Mesendoderm (in vitro differentiated cells): ENCODE measurements around the gene TLL2. TPM values are rescaled to one million over a fixed set of nuclear protein-coding genes. Genes with fewer than 3 reads are reported as not detected.

Experiments used
- DNase-seq: peaks from one replicate; pipeline ENCODE4 v3.0.0; 2013
- H2AK5ac ChIP-seq: 2 replicates; pipeline ENCODE4 v1.6.1; 2013; ENCODE audit warnings: low read length, inconsistent platforms
- H2BK120ac ChIP-seq: 2 replicates; pipeline ENCODE4 v1.6.1; 2013; ENCODE audit warnings: low read depth, mild to moderate bottlenecking, low read length, moderate library complexity, mixed read lengths
- H2BK15ac ChIP-seq: replicated peaks from 2 replicates; pipeline ENCODE4 v1.6.1; 2013; ENCODE audit warnings: low read depth, mild to moderate bottlenecking, moderate library complexity
- H2BK5ac ChIP-seq: 2 replicates; pipeline ENCODE4 v1.6.1; 2013; ENCODE audit warnings: low read length, inconsistent platforms
- H3K18ac ChIP-seq: 2 replicates; pipeline ENCODE4 v1.6.1; 2013; ENCODE audit warnings: mild to moderate bottlenecking, low read length, mixed read lengths
- H3K23ac ChIP-seq: one replicate; pipeline ENCODE4 v1.6.1; 2013; ENCODE audit warnings: low read length
- H3K27ac ChIP-seq: 2 replicates; pipeline ENCODE4 v1.5.1; 2013; ENCODE audit warnings: low read depth, mild to moderate bottlenecking, inconsistent platforms, low read length, moderate library complexity
- H3K27me3 ChIP-seq: 2 replicates; pipeline ENCODE4 v1.6.1; 2013; ENCODE audit warnings: low read length, control low read depth, mild to moderate bottlenecking, inconsistent platforms; ENCODE audit not compliant: insufficient read depth, poor library complexity
- H3K36me3 ChIP-seq: 2 replicates; pipeline ENCODE4 v1.6.1; 2013; ENCODE audit warnings: low read length, inconsistent platforms; ENCODE audit not compliant: control insufficient read depth, insufficient read depth
- H3K4ac ChIP-seq: one replicate; pipeline ENCODE4 v1.6.1; 2013; ENCODE audit warnings: low read depth, mild to moderate bottlenecking, low read length, moderate library complexity
- H3K4me1 ChIP-seq: 2 replicates; pipeline ENCODE4 v1.6.1; 2013; ENCODE audit warnings: low read depth, low read length, inconsistent platforms; ENCODE audit not compliant: control insufficient read depth
- H3K4me2 ChIP-seq: 2 replicates; pipeline ENCODE4 v1.6.1; 2013; ENCODE audit warnings: low read length
- H3K4me3 ChIP-seq: 2 replicates; pipeline ENCODE4 v1.5.1; 2013; ENCODE audit warnings: mild to moderate bottlenecking, low read length
- H3K56ac ChIP-seq: one replicate; pipeline ENCODE4 v1.6.1; 2013; ENCODE audit warnings: low read length
- H3K79me1 ChIP-seq: 2 replicates; pipeline ENCODE4 v1.6.1; 2013; ENCODE audit warnings: low read length, inconsistent platforms
- H3K79me2 ChIP-seq: 2 replicates; pipeline ENCODE4 v1.6.1; 2013; ENCODE audit warnings: mild to moderate bottlenecking, low read length; ENCODE audit not compliant: control insufficient read depth, insufficient read depth
- H3K9ac ChIP-seq: 2 replicates; pipeline ENCODE4 v1.6.1; 2013; ENCODE audit warnings: low read length, inconsistent platforms
- H4K5ac ChIP-seq: one replicate; pipeline ENCODE4 v1.6.1; 2013; ENCODE audit warnings: low read length
- H4K8ac ChIP-seq: one replicate; pipeline ENCODE4 v1.6.1; 2013; ENCODE audit warnings: low read depth, mild to moderate bottlenecking, control low read depth, low read length, moderate library complexity
- WGBS: extraction: QIAGEN DNeasy Blood & Tissue Kit; methylation state at CpG from one replicate; pipeline ENCODE4 v1.1.7; 2013; ENCODE audit warnings: low lambda C conversion rate, missing lambda C conversion rate; ENCODE audit not compliant: insufficient coverage; ENCODE audit errors: extremely low coverage; 5-methylcytosine and 5-hydroxymethylcytosine counted together
- polyA plus RNA-seq, 2 experiments: library from polyadenylated mRNA; stranded (reverse); fragments of 200-250 nt; gene quantifications; one replicate each; pipeline ENCODE4 v1.2.3, GENCODE V29; 2013

Gene TLL2
- polyA plus RNA-seq (2013, experiment 1 of 2), result 0.48 TPM
- 0.55 TPM for polyA plus RNA-seq (2013, experiment 2 of 2)

- no peak within 1 kb of the TSS for H4K8ac ChIP-seq
- H2BK120ac ChIP-seq, result no peak within 1 kb of the TSS
- H3K27ac ChIP-seq, result no peak within 1 kb of the TSS
- H3K23ac ChIP-seq, result no peak within 1 kb of the TSS
- H3K4ac ChIP-seq, result no peak within 1 kb of the TSS
- H2BK15ac ChIP-seq, result no peak within 1 kb of the TSS
- peak within 1 kb of the TSS; percentile 54 for H3K9ac ChIP-seq
- no peak within 1 kb of the TSS for H3K18ac ChIP-seq
- no peak within 1 kb of the TSS for H2BK5ac ChIP-seq
- no peak within 1 kb of the TSS for H4K5ac ChIP-seq
- H3K79me1 ChIP-seq, result no peaks in the 10 kb centered on the region
- H3K4me2 ChIP-seq, result peak within 1 kb of the TSS; percentile 67
- no peaks in the 10 kb centered on the region for H3K79me2 ChIP-seq
- peak within 1 kb of the TSS; percentile 83 for H3K56ac ChIP-seq
- H3K4me1 ChIP-seq, result no peaks in the 10 kb centered on the region
- H3K27me3 ChIP-seq, result peaks cover 14% of the 10 kb centered on the region
- H3K4me3 ChIP-seq, result peak within 1 kb of the TSS; percentile 12
- WGBS, result no CpG with 5 or more reads among the region's 68 CpGs
- peak; percentile 97 for DNase-seq
- H2AK5ac ChIP-seq, result no peak within 1 kb of the TSS
- no peaks in the 10 kb centered on the region for H3K36me3 ChIP-seq
These were observed at the start of gene TLL2 for GRCh38 chr10:96513698-96514561. Gene TLL2 (minus strand): TSS chr10:96513926. CDS start chr10:96513685, 241 bp downstream.

DNA sequence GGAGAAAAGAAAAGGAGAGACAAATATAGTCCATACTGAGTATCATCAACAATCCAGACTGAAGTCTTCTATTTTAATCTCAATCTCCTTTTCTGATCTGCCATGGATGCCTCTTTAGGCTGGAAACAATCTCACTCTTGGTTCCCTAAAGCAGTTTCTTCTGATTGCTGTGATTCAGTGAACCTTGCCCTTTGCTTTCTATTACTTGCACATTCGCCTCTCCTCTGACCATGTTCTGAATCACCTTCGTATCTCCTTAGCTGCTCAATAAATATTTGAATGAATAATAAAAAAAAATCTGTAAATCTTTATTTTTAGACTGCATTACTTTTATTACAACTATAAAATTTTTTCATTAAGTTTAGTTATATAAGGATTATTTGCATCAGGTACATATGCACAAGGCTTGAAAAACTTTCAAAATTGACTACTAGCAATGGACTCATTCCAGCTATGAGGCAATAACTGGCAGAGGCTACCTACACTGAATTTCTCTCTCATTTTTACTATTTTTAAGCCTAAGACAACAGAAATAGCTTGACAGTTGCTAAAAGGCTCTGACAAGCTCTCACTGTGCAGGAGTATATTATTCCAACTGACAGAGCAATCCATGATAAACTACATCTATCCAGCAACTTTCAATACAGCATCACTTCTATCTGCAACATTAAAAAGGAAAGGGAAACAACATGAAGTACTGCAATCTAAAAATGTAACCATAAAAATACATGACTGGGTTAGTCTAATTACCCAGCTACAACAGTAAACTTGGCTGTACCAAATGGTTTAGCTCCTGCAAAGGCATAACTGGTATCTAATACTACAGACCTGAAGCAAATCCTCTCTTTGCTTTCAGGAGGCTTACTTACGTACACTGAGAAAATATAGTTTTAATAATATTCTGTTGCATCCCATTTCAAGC, 47.5 kb upstream of the TLL2 start:
- no peak overlapping the region for H3K9ac ChIP-seq
- no peak overlapping the region for H3K23ac ChIP-seq
- no peak overlapping the region for H2BK15ac ChIP-seq
- H3K27ac ChIP-seq, result no peak overlapping the region
- H3K36me3 ChIP-seq, result no peaks in the 10 kb centered on the region
- no peak overlapping the region for H3K18ac ChIP-seq
- no peak overlapping the region for H4K8ac ChIP-seq
- H3K4me3 ChIP-seq, result no peak overlapping the region
- peaks cover under 1% of the 10 kb centered on the region for H3K79me2 ChIP-seq
- no peaks in the 10 kb centered on the region for H3K27me3 ChIP-seq
- no peak overlapping the region for H3K4ac ChIP-seq
- peaks cover 3% of the 10 kb centered on the region for H3K79me1 ChIP-seq
- no peak overlapping the region for H4K5ac ChIP-seq
- no peak overlapping the region for H3K56ac ChIP-seq
- no peak overlapping the region for H2AK5ac ChIP-seq
- DNase-seq, result no peak
- H2BK120ac ChIP-seq, result no peak overlapping the region
- no CpG with 5 or more reads among the region's 3 CpGs for WGBS
- H3K4me1 ChIP-seq, result no peaks in the 10 kb centered on the region
- H2BK5ac ChIP-seq, result no peak overlapping the region
- H3K4me2 ChIP-seq, result no peak overlapping the region

DNA sequence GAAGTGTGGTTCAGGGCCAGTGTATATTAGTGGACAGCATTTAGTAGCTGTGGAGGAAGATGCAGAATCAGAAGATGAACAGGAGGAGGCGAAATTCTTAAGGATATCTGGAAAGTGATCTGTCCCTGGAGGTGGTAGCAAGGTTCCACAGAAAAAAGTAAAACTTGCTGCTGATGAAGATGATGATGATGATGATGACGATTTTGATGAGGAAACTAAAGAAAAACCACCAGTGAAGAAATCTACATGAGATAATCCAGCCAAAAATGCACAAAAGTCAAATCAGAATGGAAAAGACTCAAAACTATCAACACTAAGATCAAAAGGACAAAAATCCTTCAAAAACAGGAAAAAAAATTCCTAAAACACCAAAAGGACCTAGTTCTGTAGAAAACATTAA, 46.8 kb upstream of the TLL2 start:
- H4K5ac ChIP-seq, result no peak overlapping the region
- no CpG with 5 or more reads among the region's 2 CpGs for WGBS
- H3K27me3 ChIP-seq, result no peaks in the 10 kb centered on the region
- H2BK15ac ChIP-seq, result no peak overlapping the region
- no peak overlapping the region for H3K18ac ChIP-seq
- no peak overlapping the region for H3K56ac ChIP-seq
- H3K4me3 ChIP-seq, result no peak overlapping the region
- no peak overlapping the region for H3K27ac ChIP-seq
- no peak overlapping the region for H2BK5ac ChIP-seq
- no peak overlapping the region for H4K8ac ChIP-seq
- no peak overlapping the region for H2BK120ac ChIP-seq
- no peaks in the 10 kb centered on the region for H3K79me2 ChIP-seq
- no peaks in the 10 kb centered on the region for H3K36me3 ChIP-seq
- no peak overlapping the region for H2AK5ac ChIP-seq
- no peak overlapping the region for H3K4ac ChIP-seq
- no peak overlapping the region for H3K9ac ChIP-seq
- H3K4me1 ChIP-seq, result no peaks in the 10 kb centered on the region
- no peak overlapping the region for H3K23ac ChIP-seq
- no peak for DNase-seq
- no peak overlapping the region for H3K4me2 ChIP-seq
- peaks cover 5% of the 10 kb centered on the region for H3K79me1 ChIP-seq

GRCh38 chr10:96556003-96556402, 42.3 kb upstream of the TLL2 start:
- H3K4me2 ChIP-seq, result no peak overlapping the region
- H3K27me3 ChIP-seq, result no peaks in the 10 kb centered on the region
- H2BK15ac ChIP-seq, result no peak overlapping the region
- no peaks in the 10 kb centered on the region for H3K36me3 ChIP-seq
- no peak overlapping the region for H3K4ac ChIP-seq
- no peak overlapping the region for H3K56ac ChIP-seq
- peaks cover 5% of the 10 kb centered on the region for H3K79me1 ChIP-seq
- DNase-seq, result peak; percentile 20
- H2BK120ac ChIP-seq, result no peak overlapping the region
- H4K5ac ChIP-seq, result no peak overlapping the region
- WGBS, result no CpG with 5 or more reads among the region's 1 CpG
- no peak overlapping the region for H3K27ac ChIP-seq
- no peak overlapping the region for H3K4me3 ChIP-seq
- no peaks in the 10 kb centered on the region for H3K4me1 ChIP-seq
- no peak overlapping the region for H3K18ac ChIP-seq
- H2AK5ac ChIP-seq, result no peak overlapping the region
- H2BK5ac ChIP-seq, result no peak overlapping the region
- H3K79me2 ChIP-seq, result no peaks in the 10 kb centered on the region
- H3K9ac ChIP-seq, result no peak overlapping the region
- no peak overlapping the region for H3K23ac ChIP-seq
- H4K8ac ChIP-seq, result no peak overlapping the region

GRCh38 chr10:96555330-96555729, 41.6 kb upstream of the TLL2 start:
- no peak overlapping the region for H4K8ac ChIP-seq
- no peak overlapping the region for H2AK5ac ChIP-seq
- no peak overlapping the region for H3K23ac ChIP-seq
- H3K79me1 ChIP-seq, result peaks cover 5% of the 10 kb centered on the region
- H3K27ac ChIP-seq, result no peak overlapping the region
- no peak overlapping the region for H3K18ac ChIP-seq
- H3K79me2 ChIP-seq, result no peaks in the 10 kb centered on the region
- no peak overlapping the region for H3K4me2 ChIP-seq
- no peaks in the 10 kb centered on the region for H3K27me3 ChIP-seq
- H3K36me3 ChIP-seq, result no peaks in the 10 kb centered on the region
- H3K4ac ChIP-seq, result no peak overlapping the region
- WGBS, result no CpG with 5 or more reads among the region's 3 CpGs
- no peak for DNase-seq
- no peak overlapping the region for H3K4me3 ChIP-seq
- H2BK120ac ChIP-seq, result no peak overlapping the region
- no peak overlapping the region for H3K56ac ChIP-seq
- no peak overlapping the region for H2BK15ac ChIP-seq
- no peaks in the 10 kb centered on the region for H3K4me1 ChIP-seq
- H3K9ac ChIP-seq, result no peak overlapping the region
- H2BK5ac ChIP-seq, result no peak overlapping the region
- no peak overlapping the region for H4K5ac ChIP-seq
